C4-2B (cell line): ENCODE data around the gene MRGPRF.

ENCODE experiments used
- CTCF ChIP-seq: fragments of 450-650 bp; conservative IDR thresholded peaks from 2 replicates; pipeline ENCODE4 v1.5.1; 2017; ENCODE audit warnings: mild to moderate bottlenecking
- ZFX ChIP-seq: fragments of 450-650 bp; IDR thresholded peaks from 2 replicates; pipeline ENCODE4 v1.6.1; 2017

DNA sequence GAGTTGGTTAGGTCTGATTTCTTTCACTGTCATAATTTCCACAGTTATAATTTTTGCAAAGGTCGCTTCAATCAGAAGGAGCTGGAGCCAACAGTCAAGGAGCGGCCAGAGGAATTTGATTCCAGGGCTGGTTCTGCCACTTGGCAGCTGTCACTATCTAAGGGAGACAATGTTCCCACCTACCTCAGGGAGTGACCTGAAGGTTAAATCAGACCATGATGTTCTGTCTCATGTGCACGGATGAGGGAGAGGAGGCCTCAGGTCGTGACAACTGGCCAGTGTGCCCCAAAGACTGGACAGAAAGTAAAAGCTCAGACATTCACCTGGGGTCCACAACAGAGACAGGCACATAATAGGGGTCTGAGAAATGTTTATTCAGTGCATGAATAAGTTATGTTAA is 39.8 kb downstream of the MRGPRF start:
- TF ChIP-seq CTCF (no peak), ZFX (no peak)
